C4-2B (cell line): ENCODE data around the gene ZNG1A.
"Not testable (repeated sequence)": the region's sequence is repeated elsewhere in the genome, so short reads cannot be mapped to it uniquely, and the experiment has no call there.

Experiments
- CTCF ChIP-seq: fragments of 450-650 bp; conservative IDR thresholded peaks from 2 replicates; pipeline ENCODE4 v1.5.1; 2017; ENCODE audit warnings: mild to moderate bottlenecking
- ZFX ChIP-seq: fragments of 450-650 bp; IDR thresholded peaks from 2 replicates; pipeline ENCODE4 v1.6.1; 2017

DNA sequence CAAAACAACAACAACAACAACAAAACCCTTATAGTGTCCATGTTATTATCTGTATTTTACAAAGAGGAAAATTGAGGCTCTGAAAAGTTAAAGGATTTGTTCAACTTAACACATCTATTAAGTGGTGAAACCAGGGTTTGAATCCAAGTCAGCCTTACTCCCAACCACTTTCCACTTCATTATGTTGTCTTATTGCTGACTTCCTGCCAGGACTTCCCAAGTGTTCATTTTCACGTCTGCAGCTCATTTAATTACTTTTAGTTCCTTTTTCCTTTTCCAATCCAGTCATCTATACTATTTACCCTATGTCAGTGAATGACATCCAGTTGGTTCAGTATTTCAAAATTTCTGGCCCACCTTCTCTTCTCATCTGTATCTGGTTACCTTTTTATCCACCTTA, 20.7 kb upstream of the ZNG1A start:
- TF ChIP-seq CTCF, ZFX: not testable (repeated sequence)
